Activated T-cell treated with anti-CD3 and anti-CD28 coated beads, Interleukin-2, amount 50 U/mL, for 4 hours (primary cell): ENCODE measurements around the gene GANAB. TPM values are rescaled to one million over a fixed set of nuclear protein-coding genes. Genes with fewer than 3 reads are reported as not detected.
A peak's percentile ranks its signal among the peaks of the same experiment; 100 is the strongest.

ENCODE experiments used
- ATAC-seq, 2 donors: fragments of 200-7000 bp; cut with Tn5 transposase; one replicate each; pipeline ENCODE4 v1.10.0; 2021
- DNase-seq: peaks from one replicate; pipeline ENCODE4 v3.0.0-alpha.2; 2020
- H3K27me3 Mint-ChIP-seq: one replicate; pipeline ENCODE4 v1.8.0; 2021; ENCODE audit warnings: low read depth, mixed read lengths
- H3K36me3 Mint-ChIP-seq: one replicate; pipeline ENCODE4 v1.8.0; 2022; ENCODE audit warnings: mixed read lengths; ENCODE audit not compliant: insufficient read depth
- H3K4me1 Mint-ChIP-seq: one replicate; pipeline ENCODE4 v1.8.0; 2021; ENCODE audit warnings: low read depth, mixed read lengths
- H3K4me3 Mint-ChIP-seq: one replicate; pipeline ENCODE4 v1.8.0; 2021; ENCODE audit warnings: mild to moderate bottlenecking, moderate library complexity, mixed read lengths
- H3K9me3 Mint-ChIP-seq: one replicate; pipeline ENCODE4 v1.8.0; 2021; ENCODE audit warnings: mixed read lengths
- total RNA-seq, 3 donors: library from RNA; stranded (reverse); gene quantifications; one replicate each; pipeline ENCODE4 v1.2.1, GENCODE V29; 2021

Gene GANAB
- total RNA-seq, 3 donors from 2014 or later = 173 to 204 (median 194) TPM

GRCh38 chr11:62604460-62605120, 41.8 kb downstream of the GANAB start:
- peaks cover 38% of the 10 kb centered on the region for H3K4me1 Mint-ChIP-seq
- H3K27me3 Mint-ChIP-seq = no peaks in the 10 kb centered on the region
- ATAC-seq = no peak
- H3K4me3 Mint-ChIP-seq = no peak overlapping the region
- peaks cover 41% of the 10 kb centered on the region for H3K36me3 Mint-ChIP-seq
- DNase-seq = no peak
- H3K9me3 Mint-ChIP-seq = no peaks in the 10 kb centered on the region

- H3K27me3 Mint-ChIP-seq = no peaks in the 10 kb centered on the region
- no peaks in the 10 kb centered on the region for H3K9me3 Mint-ChIP-seq
- DNase-seq = no peak
- peak overlapping the region; percentile 73 for H3K4me3 Mint-ChIP-seq
- no peak for ATAC-seq
- H3K36me3 Mint-ChIP-seq = peaks cover 49% of the 10 kb centered on the region
- peaks cover 43% of the 10 kb centered on the region for H3K4me1 Mint-ChIP-seq
Observed at GRCh38 chr11:62603776-62604299, 42.6 kb downstream of the GANAB start.

- H3K4me1 Mint-ChIP-seq = peaks cover 47% of the 10 kb centered on the region
- no peaks in the 10 kb centered on the region for H3K9me3 Mint-ChIP-seq
- peaks cover 54% of the 10 kb centered on the region for H3K36me3 Mint-ChIP-seq
- H3K27me3 Mint-ChIP-seq = no peaks in the 10 kb centered on the region
- ATAC-seq (no peak), DNase-seq (no peak)
- H3K4me3 Mint-ChIP-seq = peak overlapping the region; percentile 73
Observed at GRCh38 chr11:62603072-62603408, 43.4 kb downstream of the GANAB start.

- H3K27me3 Mint-ChIP-seq = no peaks in the 10 kb centered on the region
- DNase-seq = no peak
- no peak for ATAC-seq
- H3K4me1 Mint-ChIP-seq = peaks cover 47% of the 10 kb centered on the region
- peak overlapping the region; percentile 93 for H3K4me3 Mint-ChIP-seq
- no peaks in the 10 kb centered on the region for H3K9me3 Mint-ChIP-seq
- H3K36me3 Mint-ChIP-seq = peaks cover 55% of the 10 kb centered on the region
Observed at GRCh38 chr11:62602141-62603071, 44.0 kb downstream of the GANAB start.

- Mint-ChIP-seq H3K4me3 (peak within 1 kb of the TSS; percentile 93), H3K27me3 (no peaks in the 10 kb centered on the region), H3K9me3 (no peaks in the 10 kb centered on the region), H3K36me3 (peaks cover 59% of the 10 kb centered on the region), H3K4me1 (peaks cover 51% of the 10 kb centered on the region)
- DNase-seq = peak; percentile 99
- ATAC-seq = peak; percentile 86 to 87
Observed at GRCh38 chr11:62601372-62602140, 44.9 kb downstream of the GANAB start, which contains the start of gene MTA2. TSS of gene MTA2 (minus strand) at chr11:62601865. CDS start at chr11:62601450, 415 bp downstream.

DNA sequence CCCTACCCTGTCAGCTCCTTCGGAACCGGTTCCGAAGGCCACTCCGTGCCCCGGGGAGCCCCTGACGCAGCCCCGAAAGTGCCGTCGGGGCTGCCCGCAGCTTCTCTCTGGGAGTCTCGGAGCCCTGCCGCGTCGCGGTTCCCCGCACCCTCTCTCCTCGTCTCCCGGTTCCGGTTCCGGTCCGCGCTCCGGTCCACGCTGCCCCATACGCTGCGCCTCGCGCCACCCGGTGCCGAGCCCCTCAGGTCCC, 45.4 kb downstream of the GANAB start:
- Mint-ChIP-seq H3K9me3 (no peaks in the 10 kb centered on the region), H3K4me1 (peaks cover 49% of the 10 kb centered on the region), H3K27me3 (no peaks in the 10 kb centered on the region), H3K36me3 (peaks cover 62% of the 10 kb centered on the region), H3K4me3 (peak overlapping the region; percentile 93)
- ATAC-seq = peak; percentile 25 to 29
- peak; percentile 40 for DNase-seq

DNA sequence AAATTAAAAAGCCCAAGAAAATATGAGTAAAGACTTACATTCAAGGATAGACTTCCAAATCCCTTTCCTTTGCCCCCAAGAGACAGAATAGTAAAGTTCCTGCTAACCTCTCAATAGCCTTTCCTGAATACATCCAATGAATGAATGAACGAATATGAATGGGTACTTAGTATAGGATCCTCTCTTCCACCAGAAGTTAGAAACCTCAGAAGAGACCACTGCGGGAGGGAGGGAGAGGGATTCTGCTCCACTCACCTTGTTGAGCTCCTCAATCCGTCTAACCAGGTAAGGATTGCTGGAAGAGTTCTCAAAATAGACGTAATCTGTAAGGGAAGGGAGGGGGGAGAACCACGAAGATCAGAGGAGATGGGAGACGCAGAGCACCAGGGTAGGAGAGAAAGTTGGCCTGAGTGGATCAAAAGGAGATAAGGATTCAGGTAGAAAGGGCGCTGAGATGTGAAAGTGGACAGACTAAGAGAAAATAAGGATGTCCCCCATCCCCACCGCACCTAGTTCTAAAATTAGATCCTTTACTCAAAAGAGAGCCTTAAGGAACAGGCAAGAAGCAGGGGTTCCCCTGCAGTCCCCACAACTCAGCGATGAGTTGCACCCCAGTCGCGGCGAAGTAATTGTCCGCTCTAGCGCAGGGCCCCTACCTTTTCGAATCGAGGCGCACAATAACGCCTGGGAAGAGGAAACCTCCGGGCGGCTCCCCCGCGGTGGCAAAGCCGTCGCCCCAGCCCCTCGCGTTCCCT, 45.9 kb downstream of the GANAB start:
- H3K4me3 Mint-ChIP-seq = peak overlapping the region; percentile 93
- ATAC-seq (no peak), DNase-seq (no peak)
- no peaks in the 10 kb centered on the region for H3K27me3 Mint-ChIP-seq
- no peaks in the 10 kb centered on the region for H3K9me3 Mint-ChIP-seq
- peaks cover 49% of the 10 kb centered on the region for H3K4me1 Mint-ChIP-seq
- peaks cover 63% of the 10 kb centered on the region for H3K36me3 Mint-ChIP-seq

DNA sequence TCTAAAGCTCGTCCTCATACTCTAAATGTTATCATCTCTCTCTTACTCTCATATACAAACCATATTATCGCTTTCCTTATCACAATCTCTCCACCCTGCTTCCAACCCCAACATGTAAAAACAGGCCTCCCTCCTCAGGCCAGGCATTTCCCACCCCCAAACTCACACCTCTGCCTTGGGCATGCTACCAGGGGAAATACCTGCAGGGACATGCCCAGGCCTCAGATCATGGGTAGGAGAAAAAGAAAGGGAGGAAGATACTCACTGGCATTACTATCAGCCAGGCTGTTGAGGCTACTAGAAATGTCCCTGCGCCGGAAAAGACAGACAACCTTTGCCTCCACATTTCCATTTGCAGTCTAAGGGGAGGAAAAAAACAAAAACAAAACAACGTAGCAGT, 46.5 kb downstream of the GANAB start:
- DNase-seq = no peak
- Mint-ChIP-seq H3K36me3 (peaks cover 64% of the 10 kb centered on the region), H3K4me3 (peak overlapping the region; percentile 93), H3K4me1 (peaks cover 47% of the 10 kb centered on the region), H3K27me3 (no peaks in the 10 kb centered on the region), H3K9me3 (no peaks in the 10 kb centered on the region)
- no peak for ATAC-seq

GRCh38 chr11:62599069-62599696, 47.2 kb downstream of the GANAB start:
- peaks cover 67% of the 10 kb centered on the region for H3K36me3 Mint-ChIP-seq
- peak; percentile 91 for DNase-seq
- no peaks in the 10 kb centered on the region for H3K9me3 Mint-ChIP-seq
- peak; percentile 67 to 69 for ATAC-seq
- H3K4me1 Mint-ChIP-seq = peaks cover 48% of the 10 kb centered on the region
- peak overlapping the region; percentile 93 for H3K4me3 Mint-ChIP-seq
- H3K27me3 Mint-ChIP-seq = no peaks in the 10 kb centered on the region

DNA sequence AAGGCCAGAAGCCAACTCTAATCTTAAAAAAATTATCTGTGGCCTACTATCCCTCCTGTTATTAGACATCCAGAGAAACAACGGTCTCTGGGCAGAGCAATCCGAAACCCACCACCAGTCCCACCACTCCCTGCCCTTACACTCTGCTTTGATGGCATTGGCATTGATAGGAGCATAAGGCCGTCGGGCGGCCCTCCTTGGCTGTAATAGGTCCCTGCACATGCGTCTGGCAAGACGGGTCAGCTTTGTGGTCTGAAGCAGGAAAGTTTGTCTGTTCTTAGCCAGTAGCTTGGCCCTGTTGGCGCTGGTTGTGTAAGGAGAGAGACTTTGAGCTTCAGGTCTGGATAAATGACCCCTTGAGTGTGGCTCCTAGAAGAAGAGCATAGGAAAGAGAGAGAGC, 51.3 kb downstream of the GANAB start:
- Mint-ChIP-seq H3K36me3 (peaks cover 57% of the 10 kb centered on the region), H3K4me1 (peaks cover 54% of the 10 kb centered on the region), H3K9me3 (no peaks in the 10 kb centered on the region), H3K27me3 (no peaks in the 10 kb centered on the region), H3K4me3 (no peak overlapping the region)
- DNase-seq = no peak
- ATAC-seq = no peak

GRCh38 chr11:62593434-62594044, 52.9 kb downstream of the GANAB start:
- Mint-ChIP-seq H3K4me3 (peak overlapping the region; percentile 71), H3K4me1 (peaks cover 50% of the 10 kb centered on the region), H3K27me3 (no peaks in the 10 kb centered on the region), H3K9me3 (no peaks in the 10 kb centered on the region), H3K36me3 (peaks cover 41% of the 10 kb centered on the region)
- DNase-seq (peak; percentile 76), ATAC-seq (no peak)

DNA sequence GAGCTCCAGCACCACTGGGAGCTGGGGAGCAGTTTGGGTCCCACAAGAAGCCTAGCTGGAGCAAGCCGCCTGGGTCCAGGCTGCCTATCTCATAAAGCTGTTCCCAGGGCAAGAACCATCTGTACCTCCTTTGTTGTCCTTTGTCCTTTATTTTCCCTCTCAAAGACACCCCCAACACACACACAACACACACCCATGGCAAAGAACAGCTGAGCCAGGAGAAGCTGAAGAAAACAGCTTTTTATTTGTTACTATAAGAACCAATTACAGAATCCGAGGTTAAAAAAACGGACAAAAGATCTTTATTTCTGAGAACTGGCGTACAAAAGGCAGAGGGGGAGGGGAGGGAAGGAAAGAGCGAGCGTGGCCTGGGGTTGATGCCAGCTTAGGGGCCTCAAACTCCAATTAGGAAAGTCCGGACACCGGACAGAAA, 53.4 kb downstream of the GANAB start:
- Mint-ChIP-seq H3K27me3 (no peaks in the 10 kb centered on the region), H3K36me3 (peaks cover 38% of the 10 kb centered on the region), H3K4me1 (peaks cover 44% of the 10 kb centered on the region), H3K4me3 (peak overlapping the region; percentile 98), H3K9me3 (no peaks in the 10 kb centered on the region)
- no peak for DNase-seq
- no peak for ATAC-seq
